NCI-H748 (cell line): ENCODE measurements around the gene NIM1K.
"Not testable (repeated sequence)": the region's sequence is repeated elsewhere in the genome, so short reads cannot be mapped to it uniquely, and the experiment has no call there.

Source experiments
- DNase-seq: peaks from one replicate; lab custom pipeline; 2025; ENCODE audit not compliant: unreplicated experiment; lab: John Stamatoyannopoulos, UW

NIM1K gene

DNA sequence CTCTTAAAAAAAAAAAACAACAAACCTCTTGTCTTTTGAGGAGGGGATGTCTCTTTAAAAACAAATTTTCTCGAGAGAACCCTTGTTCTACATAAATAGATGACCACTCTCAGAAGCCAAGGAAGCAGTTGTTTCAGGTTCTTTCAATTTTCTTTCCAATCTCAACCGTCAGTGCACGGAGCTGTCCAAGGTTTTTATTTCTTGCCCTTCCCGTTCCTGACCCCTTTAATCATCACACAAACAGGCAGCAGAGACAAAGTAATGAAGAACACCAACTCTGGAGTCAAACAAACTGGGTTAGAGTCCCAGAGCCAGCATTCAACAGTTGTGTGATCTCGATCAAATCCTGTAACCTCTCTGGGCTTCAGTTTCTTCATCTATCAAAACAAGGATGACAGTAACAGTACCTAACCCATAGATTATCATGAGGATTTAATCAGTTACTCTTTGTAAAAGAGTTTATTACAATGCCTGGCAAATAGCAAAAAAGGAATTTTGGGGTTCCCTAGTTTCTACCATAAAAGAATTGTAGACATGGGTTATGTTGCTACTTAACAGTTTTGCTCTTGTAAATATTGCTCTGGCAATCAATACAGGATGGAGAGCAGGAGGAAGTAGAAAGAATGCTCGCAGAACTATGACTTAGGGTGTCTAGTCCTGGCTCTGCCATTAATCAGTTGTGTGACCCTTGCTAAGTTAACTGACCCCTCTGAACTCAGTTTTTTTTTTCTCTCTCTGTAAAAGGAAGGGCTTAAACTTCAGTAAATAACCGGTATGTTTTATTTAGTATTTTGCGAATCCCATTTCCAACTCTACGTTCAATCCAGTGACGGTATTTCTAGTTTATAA lies 1.0 kb upstream of the NIM1K start:
- DNase-seq, result no peak

DNA sequence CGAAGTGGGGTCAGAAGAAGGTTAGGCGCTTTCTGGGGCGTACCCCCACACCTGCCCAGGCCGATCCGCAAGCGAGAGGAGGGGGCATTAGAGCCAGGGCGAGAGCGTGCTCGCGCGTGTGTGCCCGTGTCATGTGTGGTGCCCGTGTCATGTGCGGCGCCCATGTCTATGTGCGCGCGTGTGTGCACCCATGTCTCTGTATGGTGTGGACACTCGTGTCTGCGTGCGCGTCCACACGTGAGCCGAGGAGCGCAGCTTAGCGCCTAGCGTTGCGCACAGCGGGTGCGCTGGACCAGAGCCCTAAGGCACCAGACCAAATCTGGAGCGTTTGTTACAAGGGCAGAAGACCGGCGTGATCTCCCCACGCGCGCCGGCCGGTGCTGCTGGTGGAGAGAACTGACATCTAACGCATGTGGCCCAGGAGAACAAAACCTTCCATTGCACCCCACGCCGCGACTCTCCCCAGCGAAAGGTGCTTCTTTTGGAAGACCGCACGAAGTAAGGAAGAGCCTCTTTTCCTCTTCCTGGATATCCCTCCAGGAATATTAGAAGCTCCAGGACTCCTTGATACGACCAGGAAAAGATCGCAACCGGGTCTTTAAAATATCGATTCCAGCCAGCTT lies 644 bp downstream of the NIM1K start:
- peak; percentile 64 for DNase-seq

DNA sequence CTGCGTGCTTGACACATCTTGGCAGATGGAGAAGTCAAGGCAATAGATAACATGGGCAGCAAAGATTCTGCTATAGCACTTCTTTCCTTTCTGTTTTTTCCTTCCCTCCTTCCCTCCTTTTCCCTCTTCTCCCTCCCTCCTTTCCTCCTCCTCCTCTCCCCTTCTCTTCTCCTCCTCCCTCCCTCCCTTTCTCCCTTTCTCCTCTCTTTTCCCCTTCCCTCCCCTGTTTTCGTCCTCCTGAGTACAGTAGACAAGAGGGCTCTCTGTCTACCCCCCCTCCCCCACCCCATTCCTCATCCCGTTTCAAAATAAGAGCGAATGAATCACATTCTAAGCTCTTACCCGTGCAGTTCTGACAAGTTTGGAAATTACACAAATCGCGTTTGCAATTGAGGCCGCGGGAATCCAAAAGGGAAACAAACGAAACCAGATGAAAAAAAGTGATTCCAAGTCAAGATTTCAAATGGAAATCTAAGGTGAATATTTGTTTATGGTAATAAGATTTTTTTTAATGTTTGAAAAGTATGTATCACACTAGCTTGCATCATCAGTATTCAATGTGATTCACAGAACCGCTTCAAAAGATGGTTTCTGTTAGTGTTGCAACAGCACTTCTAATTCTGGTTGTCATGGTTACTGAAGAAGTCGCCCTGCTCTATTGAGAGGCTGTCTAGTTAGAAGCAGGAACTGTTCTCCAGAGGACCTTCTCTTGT lies 1.3 kb downstream of the NIM1K start:
- DNase-seq, result peak; percentile 92

DNA sequence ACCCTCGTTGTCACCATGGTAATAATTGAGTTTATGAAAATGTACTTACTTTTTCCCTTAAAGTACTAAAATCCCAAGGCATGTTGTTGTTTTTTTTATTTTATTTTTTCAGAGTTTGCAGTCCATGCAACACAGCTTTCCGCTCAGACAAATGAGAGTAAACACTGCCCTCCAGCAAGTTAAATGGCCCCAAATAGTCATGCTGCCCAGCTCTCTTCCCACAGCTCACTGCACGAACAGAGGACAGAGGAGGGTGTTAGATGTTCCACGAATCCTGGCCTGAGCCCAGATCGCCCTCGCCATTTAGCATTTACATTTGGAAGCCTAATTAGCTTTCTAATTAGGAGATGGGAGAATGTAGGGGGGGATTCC lies 1.9 kb downstream of the NIM1K start:
- peak; percentile 80 for DNase-seq

DNA sequence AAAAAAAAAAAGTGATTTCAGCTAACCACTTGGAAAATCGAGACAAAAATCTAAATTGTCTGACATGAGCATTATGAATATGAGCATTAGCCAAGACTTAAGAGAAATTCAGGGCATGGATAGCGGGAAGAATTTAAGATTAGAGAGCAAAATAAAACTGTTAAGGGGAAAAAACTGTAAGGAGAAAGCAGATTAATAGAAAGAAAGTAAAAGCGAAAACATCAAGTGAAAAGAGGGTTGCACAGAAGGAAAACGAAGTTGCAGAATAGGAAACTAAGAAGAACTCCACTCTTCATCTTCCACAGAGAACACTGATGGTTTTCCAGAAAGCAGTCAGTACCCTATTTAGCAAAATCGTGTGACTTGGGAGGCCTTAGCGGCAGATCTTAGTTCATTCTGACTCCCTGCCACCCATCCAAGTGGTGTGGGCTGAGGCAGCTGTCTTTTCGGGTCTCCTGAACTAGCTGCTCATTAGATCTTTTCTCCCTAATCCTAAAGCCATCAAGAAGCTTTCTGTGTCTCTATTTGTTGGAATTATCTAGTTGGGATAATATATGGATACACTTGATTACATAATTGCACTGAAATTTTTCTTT lies 3.7 kb downstream of the NIM1K start:
- no peak for DNase-seq

DNA sequence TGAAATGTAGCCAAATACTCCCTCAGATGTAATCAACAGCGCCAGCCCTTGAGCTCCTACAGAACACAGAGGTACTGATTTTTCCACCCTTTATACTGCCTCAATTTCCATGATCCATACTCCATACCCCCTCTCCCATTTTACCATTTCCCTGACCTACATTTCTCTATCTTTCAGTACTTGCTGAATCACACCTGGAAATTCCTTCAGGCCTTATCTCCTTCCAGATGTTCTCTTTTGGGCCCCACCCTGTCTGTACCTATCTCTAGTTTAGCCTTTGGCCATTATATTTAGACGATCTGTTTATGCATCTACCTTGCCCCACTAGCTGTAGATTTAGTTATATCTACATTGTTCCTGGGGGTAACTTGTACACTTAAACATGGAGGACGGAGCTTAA lies 5.5 kb downstream of the NIM1K start:
- no peak for DNase-seq

DNA sequence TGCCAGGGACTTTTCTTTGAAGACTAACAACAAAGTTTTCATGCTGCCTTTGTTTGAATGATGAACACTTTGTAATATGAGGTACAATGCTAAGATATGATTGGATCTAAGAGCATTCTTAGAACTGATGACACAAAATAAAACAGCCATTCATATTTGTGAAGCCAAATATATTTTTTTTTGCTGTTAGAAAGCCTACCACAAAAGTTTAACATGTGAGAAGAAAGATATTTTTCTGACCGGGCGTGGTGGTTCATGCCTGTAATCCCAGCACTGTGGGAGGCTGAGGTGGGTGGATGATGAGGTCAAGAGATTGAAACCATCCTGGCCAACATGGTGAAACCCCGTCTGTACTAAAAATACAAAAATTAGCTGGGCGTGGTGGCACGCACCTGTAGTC lies 9.4 kb downstream of the NIM1K start:
- not testable (repeated sequence) for DNase-seq

DNA sequence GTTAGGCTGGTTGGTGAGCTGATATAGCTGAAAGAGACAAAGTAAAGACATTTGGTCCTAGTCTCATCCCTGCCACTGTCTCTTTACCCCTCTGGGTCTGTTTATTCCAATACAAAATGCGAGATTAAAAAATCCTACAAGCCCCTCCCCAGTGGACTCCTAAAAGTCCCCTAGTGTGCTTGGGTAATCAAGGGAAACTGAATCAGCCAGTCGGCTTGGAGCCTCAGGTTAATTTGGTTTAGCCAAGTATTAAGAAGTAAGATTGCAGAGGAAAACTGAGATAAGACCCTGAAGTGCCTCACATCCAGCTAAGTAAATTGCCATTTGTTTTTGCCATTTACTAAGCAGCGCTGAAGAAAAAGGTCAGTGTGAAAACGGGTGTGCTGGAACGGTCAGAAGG lies 10.4 kb downstream of the NIM1K start:
- no peak for DNase-seq

DNA sequence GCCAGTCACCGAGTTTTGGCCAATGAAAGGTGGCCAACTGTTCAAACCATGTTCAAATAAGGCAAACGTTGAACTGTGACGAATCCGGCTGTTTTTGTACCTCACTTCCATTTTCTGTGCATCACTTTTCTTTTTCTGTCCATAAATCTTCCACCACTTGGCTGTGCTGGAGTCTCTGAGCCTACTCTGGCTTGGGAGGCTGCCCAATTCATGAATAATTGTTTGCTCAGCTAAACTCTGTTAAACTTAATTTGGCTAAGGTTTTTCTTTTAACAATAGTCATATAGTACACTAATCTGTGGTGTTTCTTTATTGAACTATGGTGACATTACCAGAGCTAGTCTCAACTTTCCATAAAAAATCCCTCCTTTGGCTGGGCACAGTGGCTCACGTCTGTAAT lies 11.3 kb downstream of the NIM1K start:
- no peak for DNase-seq

DNA sequence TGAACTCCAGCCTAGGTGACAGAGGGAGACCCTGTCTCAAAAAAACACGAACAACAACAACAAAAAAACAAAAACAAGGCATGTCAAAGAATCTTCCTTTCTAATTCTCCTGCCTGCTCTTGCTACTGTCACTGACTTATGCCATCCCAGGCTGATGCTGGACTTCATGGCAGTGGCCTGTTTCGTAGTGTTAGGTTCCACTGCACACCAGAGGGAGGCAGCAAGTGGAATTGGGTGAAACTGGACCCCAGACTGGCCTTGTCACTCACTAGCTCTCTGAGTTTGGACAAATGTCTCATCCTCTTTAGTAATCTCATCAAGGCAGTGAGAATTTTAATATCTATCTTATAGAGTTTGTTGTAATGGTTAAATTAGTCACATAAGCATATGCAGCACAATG lies 12.9 kb downstream of the NIM1K start:
- no peak for DNase-seq

DNA sequence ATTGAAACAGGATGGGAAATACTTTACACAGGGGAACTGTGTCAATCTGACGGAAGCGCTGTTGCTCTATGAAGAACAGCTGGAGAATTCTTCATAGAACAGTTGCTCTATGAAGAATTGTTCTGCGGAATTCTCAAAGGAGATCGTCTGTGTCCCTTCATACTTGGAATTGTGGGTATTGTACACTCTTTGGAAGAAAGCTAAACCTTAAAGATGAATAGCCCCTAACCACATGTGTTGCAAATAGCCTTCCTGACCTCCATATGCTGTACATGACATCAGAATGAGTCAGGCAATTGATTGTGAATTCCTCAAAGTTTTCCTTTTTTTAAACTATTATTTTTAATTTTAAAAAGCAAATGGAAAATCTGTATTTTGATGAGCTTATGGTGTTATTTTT lies 15.6 kb downstream of the NIM1K start:
- no peak for DNase-seq

DNA sequence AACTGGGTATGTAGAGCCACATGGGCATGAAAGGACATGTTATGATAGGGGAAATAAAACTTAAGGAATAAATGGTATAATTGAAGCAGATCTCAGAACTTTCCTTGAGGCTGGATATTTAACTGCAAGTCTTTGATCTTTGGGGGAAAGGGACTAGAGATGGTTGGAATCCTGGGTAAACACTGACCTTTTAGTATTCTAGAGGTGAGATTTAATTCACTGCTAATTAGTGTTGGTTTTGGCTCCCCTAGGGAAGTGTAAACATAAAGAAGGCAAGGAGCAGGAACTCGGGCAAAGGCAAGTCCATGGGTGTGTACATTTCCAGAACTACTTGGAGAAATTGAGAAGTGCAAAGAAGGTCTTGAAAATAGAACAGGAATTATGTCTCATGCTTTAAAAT lies 16.6 kb downstream of the NIM1K start:
- DNase-seq, result peak; percentile 72

DNA sequence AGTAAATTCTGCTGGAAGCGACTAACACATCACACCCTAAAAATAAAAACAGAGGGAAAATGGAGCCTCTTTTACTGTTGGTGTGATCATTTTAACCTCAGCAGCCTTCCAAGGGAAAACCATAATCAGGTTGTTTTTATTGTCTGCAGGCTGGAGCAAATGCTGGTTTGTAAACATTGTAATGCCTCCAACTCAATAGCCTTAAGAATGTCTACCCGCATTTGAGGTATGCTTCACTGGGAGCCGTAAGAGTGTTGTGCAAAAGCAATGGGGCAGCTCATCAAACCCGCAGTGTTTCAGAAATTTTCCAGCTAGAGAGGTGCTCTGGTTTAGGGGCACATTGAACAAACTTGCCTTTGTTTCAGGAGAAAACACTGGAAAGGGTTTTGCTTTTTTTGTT lies 17.0 kb downstream of the NIM1K start:
- DNase-seq, result no peak

DNA sequence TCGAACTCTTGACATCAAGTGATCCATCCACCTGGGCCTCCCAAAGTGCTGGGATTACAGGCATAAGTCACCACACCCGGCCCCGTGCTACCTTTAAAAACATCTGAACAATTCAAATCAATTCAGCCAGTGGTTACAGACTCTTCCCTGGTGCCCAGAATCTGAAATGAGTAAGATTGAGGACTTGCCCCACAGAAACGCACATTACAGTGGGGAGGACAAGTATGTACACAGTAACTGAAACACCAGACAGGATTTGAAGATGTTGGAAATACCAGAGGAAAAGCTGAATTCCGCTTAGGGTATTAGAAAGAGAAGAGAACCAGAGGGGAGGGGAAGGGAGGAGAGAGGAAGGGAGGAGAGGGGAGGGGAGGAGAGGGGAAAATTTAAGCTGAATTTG lies 17.8 kb downstream of the NIM1K start:
- no peak for DNase-seq

DNA sequence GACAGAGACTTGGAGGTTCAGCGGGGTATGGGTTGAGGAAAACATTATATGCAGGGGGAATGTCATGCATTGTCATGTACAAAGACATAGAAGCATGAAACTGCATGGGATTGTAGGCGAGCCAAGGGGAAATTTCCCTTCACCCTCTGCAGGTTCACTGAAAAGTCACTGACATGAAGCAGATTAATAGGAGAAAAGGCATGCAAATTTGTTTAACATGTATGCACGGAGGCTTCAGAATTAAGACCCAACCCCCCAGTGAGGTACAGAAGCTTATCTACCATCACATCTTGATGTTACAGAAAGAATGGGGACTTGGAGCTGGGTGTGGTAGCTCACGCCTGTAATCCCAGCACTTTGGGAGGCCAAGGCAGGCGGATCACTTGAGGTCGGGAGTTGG lies 18.5 kb downstream of the NIM1K start:
- DNase-seq, result no peak

DNA sequence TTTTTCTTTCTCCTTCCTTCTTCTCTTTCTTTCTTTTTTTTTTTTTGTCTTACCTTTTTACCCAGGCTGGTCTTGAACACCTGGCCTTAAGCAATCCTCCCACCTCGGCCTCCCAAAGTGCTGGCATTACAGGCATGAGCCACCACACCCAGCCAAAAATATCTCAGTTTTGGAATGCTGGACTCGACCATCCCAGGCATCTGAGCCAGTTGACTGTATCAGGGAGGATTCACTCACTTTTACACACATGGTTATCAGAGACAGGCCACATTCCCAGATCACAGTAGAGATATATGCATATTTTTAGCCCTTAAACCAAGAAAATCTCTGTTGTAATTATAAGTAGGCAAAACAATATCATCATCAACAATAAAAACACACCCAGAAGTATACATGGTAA lies 21.9 kb downstream of the NIM1K start:
- no peak for DNase-seq

DNA sequence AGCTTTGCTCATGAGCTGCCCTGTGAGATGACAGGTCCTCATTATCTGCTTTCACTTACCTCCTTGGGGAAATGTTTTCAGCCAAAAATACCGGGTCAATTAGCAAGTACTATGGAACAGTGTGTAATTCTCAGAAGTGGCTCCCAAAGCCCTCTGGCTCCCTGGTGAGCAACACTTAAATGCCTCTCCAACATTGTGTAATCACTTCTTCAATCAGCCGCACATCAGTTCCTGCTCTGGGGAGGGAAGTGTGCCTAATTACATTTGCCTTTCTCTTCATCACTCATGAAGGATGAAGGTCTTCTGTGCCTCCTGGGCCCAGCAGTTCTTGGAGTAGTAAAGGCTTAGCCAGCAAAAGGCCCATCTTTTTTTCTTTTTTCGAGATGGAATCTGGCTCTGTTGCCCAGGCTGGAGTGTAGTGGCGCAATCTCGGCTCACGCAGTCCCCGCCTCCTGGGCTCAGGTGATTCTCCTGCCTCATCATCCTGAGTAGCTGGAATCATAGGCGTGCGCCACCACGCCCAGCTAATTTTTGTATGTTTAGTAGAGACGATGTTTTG lies 23.1 kb downstream of the NIM1K start:
- peak; percentile 51 for DNase-seq

DNA sequence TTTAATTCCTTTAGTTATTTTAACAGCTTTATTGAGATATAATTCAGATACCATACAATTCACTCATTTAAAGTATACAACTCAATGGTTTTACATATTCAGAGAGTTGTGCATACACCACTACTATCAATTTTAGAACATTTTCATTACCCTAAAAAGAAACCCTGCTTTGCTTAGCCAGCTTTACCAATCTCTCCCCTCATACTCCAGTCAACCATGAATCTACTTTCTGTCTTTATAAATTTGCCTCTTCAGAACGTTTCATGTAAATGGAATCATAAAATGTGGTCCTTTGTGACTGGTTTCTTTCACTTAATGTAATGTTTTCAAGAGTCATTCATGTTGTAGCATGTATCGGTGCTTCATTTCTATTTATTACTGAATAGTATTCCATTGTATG lies 24.9 kb downstream of the NIM1K start:
- DNase-seq, result no peak

DNA sequence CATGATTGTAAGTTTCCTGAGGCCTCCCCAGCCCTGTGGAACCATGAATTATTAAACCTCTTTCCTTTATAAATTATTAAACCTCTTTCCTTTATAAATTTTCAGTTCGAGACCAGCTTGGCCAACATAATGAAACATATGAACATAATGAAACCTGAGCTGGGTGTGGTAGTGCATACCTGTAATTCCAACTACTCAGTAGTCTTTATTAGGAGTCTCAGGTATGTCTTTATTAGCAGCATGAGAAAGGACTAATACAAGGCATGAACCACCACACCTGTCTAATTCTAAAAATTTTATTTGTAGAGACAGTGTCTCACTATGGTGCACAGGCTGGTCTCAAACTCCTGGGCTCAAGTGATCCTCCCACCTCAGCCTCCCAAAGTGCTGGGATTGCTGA lies 27.1 kb downstream of the NIM1K start:
- no peak for DNase-seq

DNA sequence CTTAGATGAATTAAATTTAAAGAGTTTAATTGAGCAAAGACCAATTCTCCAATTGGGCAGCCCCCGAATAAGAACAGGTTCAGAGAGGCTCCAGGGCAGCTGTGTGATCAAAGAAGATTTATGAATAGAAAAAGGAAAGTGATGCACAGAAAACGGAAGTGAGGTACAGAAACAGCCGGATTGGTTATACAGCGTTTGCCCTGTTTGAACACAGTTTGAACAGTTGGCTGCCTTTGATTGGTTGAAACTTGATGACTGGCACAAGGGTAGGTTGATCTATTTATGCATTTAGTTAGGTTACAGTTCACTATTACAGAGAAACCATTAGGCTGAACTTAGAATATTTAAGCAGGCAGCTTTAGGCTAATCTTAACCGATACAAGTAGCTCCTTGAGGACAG lies 29.5 kb downstream of the NIM1K start:
- DNase-seq, result no peak

DNA sequence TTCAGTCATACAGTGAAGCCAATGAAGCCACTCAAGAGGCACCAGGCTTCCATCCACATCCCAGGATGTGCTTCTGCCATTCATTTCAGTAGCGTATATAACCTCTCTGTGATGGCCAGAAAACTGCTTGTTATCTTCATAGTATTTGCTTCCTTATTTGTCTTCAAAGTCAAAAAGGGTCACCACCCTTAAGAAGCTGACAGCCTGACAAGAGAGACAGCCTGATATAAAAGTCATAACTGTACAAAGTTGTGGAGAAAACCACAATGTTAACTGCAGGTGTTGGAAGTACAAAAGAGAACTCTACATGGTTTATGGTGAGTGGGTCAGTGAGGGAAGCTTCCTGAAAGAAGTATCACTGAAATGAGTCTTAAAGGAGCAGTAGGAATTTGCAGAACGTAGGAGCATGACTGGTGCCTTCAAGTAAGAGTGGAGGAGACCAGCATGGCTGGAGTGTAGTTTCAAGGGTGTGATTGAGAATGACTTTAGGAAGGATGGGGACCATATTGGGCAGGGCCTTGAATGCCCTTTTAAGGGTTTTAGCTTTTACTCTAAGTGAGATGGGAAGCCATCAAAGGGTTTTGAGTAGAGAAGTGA lies 33.7 kb downstream of the NIM1K start:
- no peak for DNase-seq
